Lung (tissue), 12 donors: ENCODE measurements around the gene FKBP5. TPM values are rescaled to one million over a fixed set of nuclear protein-coding genes. Genes with fewer than 3 reads are reported as not detected.

Experiments
- ATAC-seq: fragments of 200-7000 bp; cut with Tn5 transposase; one replicate; pipeline ENCODE4 v1.9.1; 2020; ENCODE audit warnings: moderate number of reproducible peaks; ENCODE audit not compliant: insufficient read depth, low FRiP score
- DNase-seq, 3 donors: peaks; one replicate each; pipeline ENCODE4 v3.0.0-alpha.2; 2013 to 2017
- H3K27ac ChIP-seq, 2 donors: one replicate each; pipeline ENCODE4 v1.5.1; 2013; ENCODE audit warnings: mild to moderate bottlenecking in 2 of 2, moderate library complexity in 2 of 2, control low read depth in 1 of 2, inconsistent platforms in 1 of 2, low read depth in 1 of 2, low read length in 1 of 2
- H3K27me3 ChIP-seq, 3 donors: one replicate each; pipeline ENCODE4 v1.5.1; 2013; ENCODE audit warnings: low read length in 2 of 3; ENCODE audit not compliant: control insufficient read depth in 3 of 3, insufficient read depth in 3 of 3
- H3K36me3 ChIP-seq, 4 donors: one replicate each; pipeline ENCODE4 v1.5.1; 2013; ENCODE audit warnings: low read length in 4 of 4, mild to moderate bottlenecking in 1 of 4, moderate library complexity in 1 of 4; ENCODE audit not compliant: control insufficient read depth in 4 of 4, insufficient read depth in 4 of 4
- H3K4me1 ChIP-seq, 5 donors: one replicate each; pipeline ENCODE4 v1.5.1; 2013; ENCODE audit warnings: low read length in 5 of 5, mild to moderate bottlenecking in 2 of 5, moderate library complexity in 1 of 5; ENCODE audit not compliant: control insufficient read depth in 5 of 5, insufficient read depth in 5 of 5
- H3K4me3 ChIP-seq: one replicate; pipeline ENCODE4 v1.5.1; 2013; ENCODE audit warnings: mild to moderate bottlenecking, control low read depth, moderate library complexity
- H3K9ac ChIP-seq, 2 donors: one replicate each; pipeline ENCODE4 v1.5.1; 2013; ENCODE audit warnings: low read length in 2 of 2, control low read depth in 1 of 2; ENCODE audit not compliant: insufficient read depth in 1 of 2
- H3K9me3 ChIP-seq, 4 donors: one replicate each; pipeline ENCODE4 v1.5.1; 2013; ENCODE audit warnings: low read length in 3 of 4, mild to moderate bottlenecking in 1 of 4, moderate library complexity in 1 of 4; ENCODE audit not compliant: control insufficient read depth in 4 of 4, insufficient read depth in 3 of 4
- CTCF ChIP-seq: IDR thresholded peaks from 2 replicates; pipeline ENCODE4 v1.5.1; 2012; ENCODE audit warnings: mild to moderate bottlenecking; ENCODE audit errors: control extremely low read depth, extremely low read depth
- WGBS, 2 donors: extraction: QIAGEN DNeasy Blood & Tissue Kit; methylation state at CpG; one replicate each; pipeline ENCODE4 v1.1.7; 2013; 5-methylcytosine and 5-hydroxymethylcytosine counted together
- polyA plus RNA-seq, 2 donors: library from polyadenylated mRNA; stranded (reverse); fragments of 200-250 nt; gene quantifications; one replicate each; pipeline ENCODE4 v1.2.1, GENCODE V29; 2013
- total RNA-seq, 2 donors: library from RNA; depleted of rRNA in 1 of 2; stranded (reverse); fragments of >200 nt in 1 of 2; gene quantifications; one replicate each; pipeline ENCODE4 v1.2.1, GENCODE V29; 2014 to 2021
- donor health status: control.
- donor health status: control.
- donor health status: Bipolar disorder and iron deficiency.
- donor health status: healthy.
- donor health status: DM: yes; HTN: yes; CAD: no.

FKBP5 gene
- total and polyA plus RNA-seq, 4 donors: 25.9 to 245 (median 106) TPM

- Histone ChIP-seq H3K27ac (no peak overlapping the region), H3K4me1 (no peaks in the 10 kb centered on the region), H3K9me3 (peaks cover 0 to 2% (median 0%) of the 10 kb centered on the region in 4 donors), H3K9ac (no peak overlapping the region), H3K4me3 (no peak overlapping the region), H3K27me3 (no peaks in the 10 kb centered on the region), H3K36me3 (no peaks in the 10 kb centered on the region)
- no peak for ATAC-seq
- no peak for DNase-seq
- no peak for TF ChIP-seq CTCF
Observed at GRCh38 chr6:35708585-35708984, 19.9 kb upstream of the FKBP5 start.

GRCh38 chr6:35707714-35708407, 19.1 kb upstream of the FKBP5 start:
- Histone ChIP-seq H3K4me1 (no peaks in the 10 kb centered on the region), H3K9ac (no peak overlapping the region), H3K36me3 (no peaks in the 10 kb centered on the region), H3K27ac (no peak overlapping the region), H3K27me3 (no peaks in the 10 kb centered on the region), H3K9me3 (peaks cover 0 to 2% (median 0%) of the 10 kb centered on the region in 4 donors), H3K4me3 (no peak overlapping the region)
- no peak for ATAC-seq
- 67 to 69% methylated on average over 4 of the region's 4 CpGs for WGBS, 2 donors
- TF ChIP-seq CTCF: no peak
- DNase-seq: no peak

DNA sequence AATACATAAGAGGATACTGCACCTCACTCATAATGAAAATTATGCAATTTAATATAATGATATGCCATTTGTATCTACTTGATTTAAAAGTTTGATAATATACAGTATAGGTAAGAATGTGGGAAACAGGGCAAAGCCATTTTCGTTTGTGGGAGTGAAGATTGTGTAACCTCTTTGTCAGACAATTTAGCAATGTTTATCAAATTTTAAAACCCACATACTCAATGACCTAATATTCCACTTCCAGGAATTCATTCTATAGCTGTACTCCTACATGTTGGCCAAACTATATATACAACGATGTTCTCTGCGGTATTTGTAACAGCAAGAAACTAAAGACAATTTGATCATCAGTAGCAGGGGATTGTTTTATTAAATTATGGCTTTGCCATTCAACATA, 17.8 kb upstream of the FKBP5 start:
- no peak for DNase-seq
- no peak for TF ChIP-seq CTCF
- 20 to 40% methylated on average over 3 of the region's 3 CpGs for WGBS, 2 donors
- no peak overlapping the region for H3K4me3 ChIP-seq
- no peaks in the 10 kb centered on the region for H3K36me3 ChIP-seq
- no peak overlapping the region for H3K27ac ChIP-seq
- peaks cover 0 to 2% (median 0%) of the 10 kb centered on the region in 4 donors for H3K9me3 ChIP-seq
- H3K4me1 ChIP-seq: no peaks in the 10 kb centered on the region
- no peaks in the 10 kb centered on the region for H3K27me3 ChIP-seq
- no peak for ATAC-seq
- no peak overlapping the region for H3K9ac ChIP-seq

- Histone ChIP-seq H3K9me3 (peaks cover 0 to 2% (median 0%) of the 10 kb centered on the region in 4 donors), H3K9ac (no peak overlapping the region), H3K4me1 (no peaks in the 10 kb centered on the region), H3K36me3 (no peaks in the 10 kb centered on the region), H3K27me3 (no peaks in the 10 kb centered on the region), H3K27ac (no peak overlapping the region), H3K4me3 (no peak overlapping the region)
- TF ChIP-seq CTCF: no peak
- ATAC-seq (no peak), DNase-seq (no peak)
Observed at GRCh38 chr6:35703554-35703953, 14.8 kb upstream of the FKBP5 start.
